GM10248 (cell line): Measurements from ENCODE around the gene ENPP6.
A peak's percentile ranks its signal among the peaks of the same experiment; 100 is the strongest.

Source experiments
- CTCF ChIA-PET: fragments of 300-600 bp; sonication (Branson Sonifier 250); formaldehyde crosslinking; extraction: SDS; loops from one replicate; lab custom pipeline; 2021; ENCODE audit warnings: antibody characterized with exemption; lab: Yijun Ruan, JAX
- POLR2A ChIA-PET: fragments of 350-650 bp; sonication (Branson Sonifier 250); formaldehyde crosslinking; extraction: SDS; loops from one replicate; lab custom pipeline; 2020; ENCODE audit warnings: antibody characterized with exemption; lab: Yijun Ruan, JAX
- DNase-seq: peaks from one replicate; pipeline ENCODE4 v3.0.0; 2012; ENCODE audit errors: extremely low spot score
- TF ChIP-seq, protein P1 (sequence below): IDR thresholded peaks from 2 replicates; pipeline ENCODE4 v1.5.1; 2012; ENCODE audit warnings: mild to moderate bottlenecking, low read depth; ENCODE audit errors: extremely low read depth, missing control alignments, control extremely low read depth

Gene ENPP6

GRCh38 chr4:184217634-184218033 lies at the start of gene ENPP6:
Gene ENPP6, minus strand, starts transcription at chr4:184217873. Its CDS starts 54 bp downstream, at chr4:184217819.
- TF ChIP-seq, protein P1, sequence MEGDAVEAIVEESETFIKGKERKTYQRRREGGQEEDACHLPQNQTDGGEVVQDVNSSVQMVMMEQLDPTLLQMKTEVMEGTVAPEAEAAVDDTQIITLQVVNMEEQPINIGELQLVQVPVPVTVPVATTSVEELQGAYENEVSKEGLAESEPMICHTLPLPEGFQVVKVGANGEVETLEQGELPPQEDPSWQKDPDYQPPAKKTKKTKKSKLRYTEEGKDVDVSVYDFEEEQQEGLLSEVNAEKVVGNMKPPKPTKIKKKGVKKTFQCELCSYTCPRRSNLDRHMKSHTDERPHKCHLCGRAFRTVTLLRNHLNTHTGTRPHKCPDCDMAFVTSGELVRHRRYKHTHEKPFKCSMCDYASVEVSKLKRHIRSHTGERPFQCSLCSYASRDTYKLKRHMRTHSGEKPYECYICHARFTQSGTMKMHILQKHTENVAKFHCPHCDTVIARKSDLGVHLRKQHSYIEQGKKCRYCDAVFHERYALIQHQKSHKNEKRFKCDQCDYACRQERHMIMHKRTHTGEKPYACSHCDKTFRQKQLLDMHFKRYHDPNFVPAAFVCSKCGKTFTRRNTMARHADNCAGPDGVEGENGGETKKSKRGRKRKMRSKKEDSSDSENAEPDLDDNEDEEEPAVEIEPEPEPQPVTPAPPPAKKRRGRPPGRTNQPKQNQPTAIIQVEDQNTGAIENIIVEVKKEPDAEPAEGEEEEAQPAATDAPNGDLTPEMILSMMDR: no peak
- POLR2A ChIA-PET: no interaction called here
- DNase-seq: no peak
- CTCF ChIA-PET: interaction anchor here (1.1 to 2.1 kb wide), 5 partner anchors 9 to 50 kb away, joined by 3 to 4 read pairs (median 3); no protein-coding TSS in a partner anchor

DNA sequence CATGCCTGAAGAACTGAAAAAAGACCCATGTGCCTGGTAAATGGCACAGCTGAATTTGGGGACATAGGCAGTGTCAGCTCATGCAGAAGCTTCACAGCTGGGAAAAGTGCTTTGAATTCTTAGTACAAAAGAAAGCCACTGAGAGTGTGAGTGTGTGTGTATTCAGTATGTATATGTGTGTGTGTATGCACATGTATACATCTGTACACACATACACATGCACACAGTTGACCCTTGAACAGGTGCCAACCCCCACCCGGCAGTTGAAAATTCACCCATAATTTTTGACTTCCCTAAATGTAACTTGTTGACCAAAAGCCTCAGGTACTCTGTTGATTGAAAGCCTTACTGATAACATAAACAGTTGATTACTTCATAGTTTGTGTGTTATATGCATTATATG lies 49.5 kb upstream of the ENPP6 start:
- ChIA-PET CTCF (interaction anchor here (1.1 to 9.5 kb wide), 6 partner anchors 8 to 42 kb away, joined by 3 to 168 read pairs (median 42); no protein-coding TSS in a partner anchor), POLR2A (interaction anchor here (1.7 to 4.0 kb wide), 2 partner anchors 14 to 44 kb away, joined by 6 to 16 read pairs; no protein-coding TSS in a partner anchor)
- TF ChIP-seq, protein P1: no peak
- no peak for DNase-seq

GRCh38 chr4:184265546-184266351 lies 48.1 kb upstream of the ENPP6 start:
- DNase-seq: no peak
- CTCF ChIA-PET: interaction anchor here (0.7 to 9.5 kb wide), 25 partner anchors 8 to 370 kb away, joined by 3 to 168 read pairs (median 8); no protein-coding TSS in a partner anchor
- TF ChIP-seq, protein P1: no peak
- POLR2A ChIA-PET: interaction anchor here (0.5 to 4.0 kb wide), 10 partner anchors 15 to 119 kb away, joined by 3 to 16 read pairs (median 4); no protein-coding TSS in a partner anchor

DNA sequence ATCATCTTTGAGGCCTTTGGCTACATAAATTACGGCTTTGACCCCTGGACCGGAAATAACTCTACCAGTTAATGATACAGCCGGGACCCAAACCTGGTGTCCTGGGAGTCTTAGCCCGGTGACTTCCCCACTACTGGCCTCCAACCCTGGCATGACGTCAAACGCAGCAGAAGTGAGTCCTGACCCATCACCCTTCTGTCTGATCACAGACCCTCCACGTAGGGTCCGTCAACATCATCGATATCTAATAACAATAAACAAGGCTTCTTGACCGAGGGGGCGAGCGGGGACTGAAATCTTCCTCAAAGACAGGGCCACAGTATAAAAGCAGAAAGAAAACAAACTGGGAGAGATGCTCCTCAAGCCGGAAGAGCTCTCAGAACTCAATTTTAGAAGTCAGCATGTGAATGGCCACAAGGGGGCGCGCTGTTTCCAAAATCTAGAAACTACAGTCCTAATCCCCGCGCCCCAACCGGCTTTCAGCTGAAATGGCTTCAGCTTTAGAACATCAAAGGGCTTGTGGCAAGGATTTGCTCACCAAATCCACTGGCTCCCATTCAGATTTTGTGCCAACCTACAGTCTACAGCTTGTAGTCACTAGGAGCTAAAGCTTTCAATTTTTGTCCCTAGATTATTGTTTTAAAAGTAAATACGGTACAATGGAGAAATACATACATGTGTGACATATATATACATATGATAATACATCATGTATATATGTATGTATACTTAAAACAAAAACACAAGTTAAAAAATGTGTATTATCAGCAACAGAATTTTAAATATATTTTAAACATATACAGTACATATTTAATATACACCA lies 46.4 kb upstream of the ENPP6 start:
- peak; percentile 72 for DNase-seq
- TF ChIP-seq, protein P1: peak; percentile 80
- CTCF ChIA-PET: interaction anchor here (0.6 to 9.5 kb wide), 86 partner anchors 10 to 1162 kb away, joined by 3 to 168 read pairs (median 5); partner anchors contain the start of genes CASP3, CENPU, IRF2 and PRIMPOL
- POLR2A ChIA-PET: interaction anchor here (0.7 to 4.0 kb wide), 8 partner anchors 17 to 93 kb away, joined by 3 to 16 read pairs (median 5); no protein-coding TSS in a partner anchor

DNA sequence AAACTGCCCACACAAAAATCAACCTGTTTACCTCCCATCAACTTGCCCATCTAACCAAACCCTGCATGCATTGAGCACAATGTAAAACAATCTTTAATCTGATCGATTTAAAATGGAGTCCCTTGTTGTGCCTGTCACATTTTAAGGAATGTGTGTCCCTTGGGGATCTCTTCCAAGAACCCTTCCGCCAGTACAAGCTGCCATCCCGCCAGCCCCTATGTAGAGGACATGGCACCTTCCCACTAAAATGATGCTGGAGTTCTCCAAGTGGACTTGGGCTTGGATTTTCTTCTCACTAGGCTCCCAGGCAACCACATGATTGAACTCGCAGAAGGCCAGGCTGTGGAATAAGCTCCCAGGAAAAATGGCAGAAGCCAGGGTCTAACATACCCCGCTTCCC lies 45.8 kb upstream of the ENPP6 start:
- ChIA-PET POLR2A (interaction anchor here (0.7 to 4.0 kb wide), 5 partner anchors 17 to 72 kb away, joined by 3 to 16 read pairs (median 6); no protein-coding TSS in a partner anchor), CTCF (interaction anchor here (0.6 to 9.5 kb wide), 71 partner anchors 10 to 1163 kb away, joined by 3 to 168 read pairs (median 5); partner anchors contain the start of genes CASP3, CENPU, IRF2 and PRIMPOL)
- TF ChIP-seq, protein P1: no peak
- DNase-seq: no peak
